NT2/D1 (cell line): ENCODE results near the gene AP5S1.

Experiments
- SUZ12 ChIP-seq: IDR thresholded peaks from 2 replicates; pipeline ENCODE4 v1.6.1; 2011; ENCODE audit not compliant: insufficient read length, insufficient read depth; ENCODE audit errors: extremely low read depth
- YY1 ChIP-seq: IDR thresholded peaks from 2 replicates; pipeline ENCODE4 v1.6.1; 2011; ENCODE audit not compliant: insufficient read length, insufficient read depth
- ZNF274 ChIP-seq: IDR thresholded peaks from 2 replicates; pipeline ENCODE4 v1.6.1; 2011; ENCODE audit warnings: mild to moderate bottlenecking, low read depth, low read length

DNA sequence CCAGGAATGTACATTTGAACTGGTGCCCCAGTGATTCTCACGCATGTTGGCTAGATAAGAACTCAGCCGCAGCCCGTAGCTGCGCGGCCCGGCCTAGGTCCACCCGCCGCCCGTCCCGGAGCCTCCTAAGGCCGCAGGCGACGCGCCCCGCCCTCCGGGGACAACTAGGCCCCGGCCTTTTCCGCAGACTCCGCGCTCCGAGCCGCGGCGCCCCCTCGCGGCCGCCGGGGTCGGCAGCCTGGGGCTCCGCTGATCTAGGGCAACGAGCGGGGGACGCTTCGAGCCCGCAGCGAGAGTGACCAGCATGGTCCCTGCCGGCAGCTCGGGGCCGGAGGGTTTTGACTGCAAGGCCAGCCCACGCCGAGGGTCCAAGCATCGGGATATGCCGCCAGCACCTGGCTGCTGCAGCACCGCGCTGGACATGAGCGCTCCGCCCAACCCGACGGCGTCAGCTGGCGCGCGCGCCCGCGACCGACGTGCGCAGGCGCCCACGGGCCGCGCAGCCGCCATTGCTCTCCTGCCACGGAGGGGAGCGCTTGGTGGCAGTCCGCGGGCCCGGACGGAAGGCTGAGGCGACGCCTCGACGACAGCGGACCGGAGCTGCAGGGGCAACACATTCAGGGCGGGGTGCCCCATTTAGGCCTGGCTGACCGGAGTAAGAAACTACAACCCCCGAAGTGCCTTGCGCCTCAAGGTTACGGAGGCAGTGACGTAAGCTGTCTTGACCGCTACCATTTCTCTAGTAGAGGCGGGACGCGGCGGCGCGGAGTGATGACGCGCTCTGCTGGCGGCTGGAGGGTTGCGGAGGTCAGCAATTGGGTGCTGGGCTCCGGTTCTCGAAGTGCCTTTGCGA lies at the start of gene AP5S1:
- TF ChIP-seq YY1, result peak; percentile 69
- no peak for TF ChIP-seq ZNF274
- no peak for TF ChIP-seq SUZ12
